H1 (cell line): Measurements from ENCODE around the gene HIVEP3.

Experiments
- BACH1 ChIP-seq: IDR thresholded peaks from 2 replicates; pipeline ENCODE4 v1.6.1; 2012; ENCODE audit warnings: low read length, improper control_type of control experiment
- EP300 ChIP-seq, 2 experiments: IDR thresholded peaks; 1 replicate in 1 of 2; 2 replicates in 1 of 2; pipeline ENCODE4 v1.6.1; 2011 to 2012; ENCODE audit warnings: low read depth in 2 of 2, low read length in 2 of 2, mild to moderate bottlenecking in 2 of 2, borderline replicate concordance in 1 of 2, inconsistent platforms in 1 of 2, moderate library complexity in 1 of 2
- EZH2 ChIP-seq: fragments of 200-600 bp; sonication (generic); IDR thresholded peaks from 2 replicates; pipeline ENCODE4 v1.7.1; 2012; ENCODE audit warnings: low read depth, mild to moderate bottlenecking, moderate library complexity, low read length, inconsistent platforms; ENCODE audit not compliant: severe bottlenecking
- KDM1A ChIP-seq: fragments of 200-600, 300-600 bp; sonication (generic); IDR thresholded peaks from 2 replicates; pipeline ENCODE4 v1.7.1; 2016; ENCODE audit warnings: mild to moderate bottlenecking, low read length, borderline replicate concordance
- RAD21 ChIP-seq, 2 experiments: IDR thresholded peaks in 1 of 2; conservative IDR thresholded peaks in 1 of 2; 2 replicates each; pipeline ENCODE4 v1.6.1; 2011; ENCODE audit warnings: low read depth in 2 of 2, low read length in 2 of 2, improper control_type of control experiment in 1 of 2, inconsistent platforms in 1 of 2, mild to moderate bottlenecking in 1 of 2, moderate library complexity in 1 of 2
- YY1 ChIP-seq: IDR thresholded peaks from 2 replicates; pipeline ENCODE4 v1.6.1; 2011; ENCODE audit warnings: low read depth, mild to moderate bottlenecking, low read length
- ZNF274 ChIP-seq: IDR thresholded peaks from 2 replicates; pipeline ENCODE4 v1.7.0; 2012; ENCODE audit warnings: low read length, borderline replicate concordance; ENCODE audit errors: extremely low read depth
- TF ChIP-seq, protein P1 (sequence below): IDR thresholded peaks from 2 replicates; pipeline ENCODE4 v1.6.1; 2012; ENCODE audit warnings: low read length, inconsistent platforms
- TF ChIP-seq, protein P2 (sequence below): IDR thresholded peaks from 2 replicates; pipeline ENCODE4 v1.6.1; 2012; ENCODE audit warnings: inconsistent platforms
- TF ChIP-seq, protein P3 (sequence below), 3 experiments: IDR thresholded peaks; 1 replicate in 2 of 3; 2 replicates in 1 of 3; pipeline versions ENCODE4 v1.5.1 to v1.6.1; 2011; ENCODE audit warnings: low read length in 3 of 3, mild to moderate bottlenecking in 3 of 3, inconsistent platforms in 2 of 3, low read depth in 1 of 3, moderate library complexity in 1 of 3; ENCODE audit not compliant: insufficient read depth in 1 of 3; ENCODE audit errors: control extremely low read depth in 1 of 3

DNA sequence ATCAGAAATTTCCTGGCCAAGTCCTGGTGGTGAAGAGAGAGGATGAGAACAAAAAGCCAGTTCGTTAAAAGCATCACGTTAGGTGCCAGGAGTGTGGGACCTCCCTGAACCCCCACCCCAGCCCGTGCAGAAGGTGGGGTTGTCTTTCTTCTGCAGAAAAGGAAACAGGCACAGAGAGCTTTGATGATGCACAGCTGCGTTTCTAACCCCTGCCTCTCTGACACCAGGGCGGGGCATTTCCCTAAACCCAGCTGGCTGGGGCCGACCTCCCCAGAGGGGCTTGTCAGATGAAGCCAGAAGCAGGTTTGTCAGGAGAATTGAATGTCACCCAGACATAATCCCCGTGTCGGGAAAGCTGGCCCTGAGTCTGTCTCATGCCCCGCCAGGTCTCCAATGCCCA is 244.9 kb downstream of the HIVEP3 start:
- no peak for TF ChIP-seq EZH2
- no peak for TF ChIP-seq EP300 (IDR thresholded peaks at IDR 0.05; ENCODE audit: borderline replicate concordance in 1 of 2, low read depth in 2 of 2, low read length in 2 of 2)
- TF ChIP-seq, protein P1, sequence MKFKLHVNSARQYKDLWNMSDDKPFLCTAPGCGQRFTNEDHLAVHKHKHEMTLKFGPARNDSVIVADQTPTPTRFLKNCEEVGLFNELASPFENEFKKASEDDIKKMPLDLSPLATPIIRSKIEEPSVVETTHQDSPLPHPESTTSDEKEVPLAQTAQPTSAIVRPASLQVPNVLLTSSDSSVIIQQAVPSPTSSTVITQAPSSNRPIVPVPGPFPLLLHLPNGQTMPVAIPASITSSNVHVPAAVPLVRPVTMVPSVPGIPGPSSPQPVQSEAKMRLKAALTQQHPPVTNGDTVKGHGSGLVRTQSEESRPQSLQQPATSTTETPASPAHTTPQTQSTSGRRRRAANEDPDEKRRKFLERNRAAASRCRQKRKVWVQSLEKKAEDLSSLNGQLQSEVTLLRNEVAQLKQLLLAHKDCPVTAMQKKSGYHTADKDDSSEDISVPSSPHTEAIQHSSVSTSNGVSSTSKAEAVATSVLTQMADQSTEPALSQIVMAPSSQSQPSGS: no peak
- TF ChIP-seq, protein P2, sequence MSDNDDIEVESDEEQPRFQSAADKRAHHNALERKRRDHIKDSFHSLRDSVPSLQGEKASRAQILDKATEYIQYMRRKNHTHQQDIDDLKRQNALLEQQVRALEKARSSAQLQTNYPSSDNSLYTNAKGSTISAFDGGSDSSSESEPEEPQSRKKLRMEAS: no peak
- TF ChIP-seq, protein P3, sequence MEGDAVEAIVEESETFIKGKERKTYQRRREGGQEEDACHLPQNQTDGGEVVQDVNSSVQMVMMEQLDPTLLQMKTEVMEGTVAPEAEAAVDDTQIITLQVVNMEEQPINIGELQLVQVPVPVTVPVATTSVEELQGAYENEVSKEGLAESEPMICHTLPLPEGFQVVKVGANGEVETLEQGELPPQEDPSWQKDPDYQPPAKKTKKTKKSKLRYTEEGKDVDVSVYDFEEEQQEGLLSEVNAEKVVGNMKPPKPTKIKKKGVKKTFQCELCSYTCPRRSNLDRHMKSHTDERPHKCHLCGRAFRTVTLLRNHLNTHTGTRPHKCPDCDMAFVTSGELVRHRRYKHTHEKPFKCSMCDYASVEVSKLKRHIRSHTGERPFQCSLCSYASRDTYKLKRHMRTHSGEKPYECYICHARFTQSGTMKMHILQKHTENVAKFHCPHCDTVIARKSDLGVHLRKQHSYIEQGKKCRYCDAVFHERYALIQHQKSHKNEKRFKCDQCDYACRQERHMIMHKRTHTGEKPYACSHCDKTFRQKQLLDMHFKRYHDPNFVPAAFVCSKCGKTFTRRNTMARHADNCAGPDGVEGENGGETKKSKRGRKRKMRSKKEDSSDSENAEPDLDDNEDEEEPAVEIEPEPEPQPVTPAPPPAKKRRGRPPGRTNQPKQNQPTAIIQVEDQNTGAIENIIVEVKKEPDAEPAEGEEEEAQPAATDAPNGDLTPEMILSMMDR (IDR thresholded peaks at IDR 0.05; ENCODE audit: control extremely low read depth in 1 of 3, insufficient read depth in 1 of 3, low read depth in 1 of 3, low read length in 3 of 3): no peak
- no peak for TF ChIP-seq KDM1A
- no peak for TF ChIP-seq YY1
- no peak for TF ChIP-seq BACH1
- TF ChIP-seq ZNF274: no peak
- no peak for TF ChIP-seq RAD21 (IDR thresholded peaks at IDR 0.05 in 1 of 2, conservative IDR thresholded peaks at IDR 0.05 in 1 of 2; ENCODE audit: low read depth in 2 of 2, low read length in 2 of 2)
